Measurements from ENCODE around the gene DCAF8L1. TPM values are rescaled to one million over a fixed set of nuclear protein-coding genes. Genes with fewer than 3 reads are reported as not detected.
A peak's percentile ranks its signal among the peaks of the same experiment; 100 is the strongest.
"Not testable (repeated sequence)": the region's sequence is repeated elsewhere in the genome, so short reads cannot be mapped to it uniquely, and the experiment has no call there.

The DCAF8L1 gene
- total RNA-seq, 1 donor from 2014 or later, result not detected

GRCh38 chrX:27997622-27998021 is 16.4 kb upstream of the DCAF8L1 start:
- DNase-seq (ENCODE audit: low read depth) (no peak), FAIRE-seq (no peak)
- no peak for TF ChIP-seq CTCF (IDR thresholded peaks at IDR 0.05; ENCODE audit: insufficient read depth, low read length, severe bottlenecking)
- Histone ChIP-seq H3K4me3 (ENCODE audit: low read depth, low read length) (no peak overlapping the region), H3K36me3 (ENCODE audit: control insufficient read depth, insufficient read depth, low read length) (no peaks in the 10 kb centered on the region), H3K27me3 (ENCODE audit: control insufficient read depth, insufficient read depth, low read length) (no peaks in the 10 kb centered on the region)

GRCh38 chrX:27996132-27996531 is 14.9 kb upstream of the DCAF8L1 start:
- H3K27me3 ChIP-seq (ENCODE audit: control insufficient read depth, insufficient read depth, low read length), result no peaks in the 10 kb centered on the region
- TF ChIP-seq CTCF (IDR thresholded peaks at IDR 0.05; ENCODE audit: insufficient read depth, low read length, severe bottlenecking), result no peak
- no peak for FAIRE-seq

GRCh38 chrX:27995611-27996010 is 14.4 kb upstream of the DCAF8L1 start:
- Histone ChIP-seq H3K36me3 (ENCODE audit: control insufficient read depth, insufficient read depth, low read length) (no peaks in the 10 kb centered on the region), H3K4me3 (ENCODE audit: low read depth, low read length) (no peak overlapping the region), H3K27me3 (ENCODE audit: control insufficient read depth, insufficient read depth, low read length) (no peaks in the 10 kb centered on the region)
- DNase-seq (ENCODE audit: low read depth), result peak; percentile 57
- TF ChIP-seq CTCF (IDR thresholded peaks at IDR 0.05; ENCODE audit: insufficient read depth, low read length, severe bottlenecking), result no peak
- FAIRE-seq, result no peak

More at GRCh38 chrX:27996132-27996531, 14.9 kb upstream of the DCAF8L1 start:
- Histone ChIP-seq H3K4me3 (ENCODE audit: low read depth, low read length) (no peak overlapping the region), H3K36me3 (ENCODE audit: control insufficient read depth, insufficient read depth, low read length) (no peaks in the 10 kb centered on the region)
- no peak for DNase-seq (ENCODE audit: low read depth)

- TF ChIP-seq CTCF (IDR thresholded peaks at IDR 0.05; ENCODE audit: insufficient read depth, low read length, severe bottlenecking), result no peak
- FAIRE-seq (no peak), DNase-seq (ENCODE audit: low read depth) (no peak)
- Histone ChIP-seq H3K27me3 (ENCODE audit: control insufficient read depth, insufficient read depth, low read length) (no peaks in the 10 kb centered on the region), H3K4me3 (ENCODE audit: low read depth, low read length) (no peak overlapping the region), H3K36me3 (ENCODE audit: control insufficient read depth, insufficient read depth, low read length) (no peaks in the 10 kb centered on the region)
Measured at GRCh38 chrX:27987862-27988646, 6.8 kb upstream of the DCAF8L1 start.

- not testable (repeated sequence) for H3K27me3 ChIP-seq (ENCODE audit: control insufficient read depth, insufficient read depth, low read length); H3K36me3 ChIP-seq (ENCODE audit: control insufficient read depth, insufficient read depth, low read length); FAIRE-seq; DNase-seq (ENCODE audit: low read depth); H3K4me3 ChIP-seq (ENCODE audit: low read depth, low read length)
Measured at GRCh38 chrX:27976934-27977333, 4.3 kb downstream of the DCAF8L1 start.

GRCh38 chrX:27976284-27976683 is 5.0 kb downstream of the DCAF8L1 start:
- TF ChIP-seq CTCF (IDR thresholded peaks at IDR 0.05; ENCODE audit: insufficient read depth, low read length, severe bottlenecking), result no peak
- no peak for FAIRE-seq
- Histone ChIP-seq H3K27me3 (ENCODE audit: control insufficient read depth, insufficient read depth, low read length) (no peaks in the 10 kb centered on the region), H3K4me3 (ENCODE audit: low read depth, low read length) (no peak overlapping the region), H3K36me3 (ENCODE audit: control insufficient read depth, insufficient read depth, low read length) (no peaks in the 10 kb centered on the region)
- no peak for DNase-seq (ENCODE audit: low read depth)
